Prostate gland (tissue), 2 donors: Measurements from ENCODE around the gene MRAS. TPM values are rescaled to one million over a fixed set of nuclear protein-coding genes. Genes with fewer than 3 reads are reported as not detected.

Source experiments
- DNase-seq: peaks from one replicate; pipeline ENCODE4 v3.0.0-alpha.2; 2019; ENCODE audit warnings: low spot score
- H3K27ac ChIP-seq, 2 donors: fragments of 200-600 bp; sonication (generic); 2 replicates each; pipeline ENCODE4 v1.5.1; 2017 to 2019
- H3K27me3 ChIP-seq: fragments of 200-600 bp; sonication (generic); replicated peaks from 2 replicates; pipeline ENCODE4 v1.5.1; 2019; ENCODE audit not compliant: insufficient read depth
- H3K36me3 ChIP-seq, 2 donors: fragments of 200-600 bp; sonication (generic); 1 replicate in 1 of 2; 2 replicates in 1 of 2; pipeline versions ENCODE4 v1.5.1 to v1.8.1; 2017 to 2019
- H3K4me1 ChIP-seq: fragments of 200-600 bp; sonication (generic); replicated peaks from 2 replicates; pipeline ENCODE4 v1.5.1; 2019
- H3K4me3 ChIP-seq, 2 donors: fragments of 200-600 bp; sonication (generic); 2 replicates each; pipeline ENCODE4 v1.5.1; 2017 to 2019
- H3K9me3 ChIP-seq: fragments of 200-600 bp; sonication (generic); 2 replicates; pipeline ENCODE4 v1.5.1; 2017
- CTCF ChIP-seq, 4 experiments: fragments of 200-600 bp in 2 of 4; fragments of 450-650 bp in 2 of 4; sonication (generic) in 2 of 4; IDR thresholded peaks; 1 replicate in 3 of 4; 2 replicates in 1 of 4; pipeline ENCODE4 v1.5.1; 2016 to 2019; ENCODE audit warnings: antibody characterized with exemption in 4 of 4, mild to moderate bottlenecking in 2 of 4, moderate library complexity in 2 of 4
- POLR2A ChIP-seq: fragments of 450-650 bp; IDR thresholded peaks from one replicate; pipeline ENCODE4 v1.6.1; 2016; ENCODE audit warnings: antibody characterized with exemption, mild to moderate bottlenecking
- POLR2AphosphoS5 ChIP-seq: sonication (generic); formaldehyde crosslinking; IDR thresholded peaks from one replicate; pipeline ENCODE4 v1.6.1; 2017; ENCODE audit warnings: antibody characterized with exemption
- WGBS: methylation state at CpG from one replicate; pipeline ENCODE4 v1.1.5; 2018; 5-methylcytosine and 5-hydroxymethylcytosine counted together
- intact Hi-C: fragments of 100-400 bp; cut with DNase I; formaldehyde crosslinking; loops from one replicate; pipeline ENCODE4 v1.14.2; 2022
- total RNA-seq, 2 donors: library from RNA; depleted of rRNA; stranded (reverse); fragments of >200 nt; gene quantifications; one replicate each; pipeline ENCODE4 v1.1.0, GENCODE V29; 2016

The MRAS gene
- total RNA-seq, 2 donors from 2014 or later = 8.7 to 25.3 TPM

- 90% methylated on average over 12 of the region's 12 CpGs for WGBS
- Histone ChIP-seq H3K4me3 (no peak overlapping the region), H3K36me3 (no peaks in the 10 kb centered on the region), H3K9me3 (no peaks in the 10 kb centered on the region), H3K27me3 (no peaks in the 10 kb centered on the region), H3K27ac (no peak overlapping the region), H3K4me1 (no peaks in the 10 kb centered on the region)
- no peak for DNase-seq
- TF ChIP-seq POLR2AphosphoS5 (no peak), POLR2A (no peak), CTCF (IDR thresholded peaks at IDR 0.05) (no peak)
- intact Hi-C loops = no loop called here
These were observed 47.7 kb downstream of the MRAS start for GRCh38 chr3:138395865-138396751.

GRCh38 chr3:138396752-138397410, 48.5 kb downstream of the MRAS start:
- intact Hi-C loops = no loop called here
- Histone ChIP-seq H3K36me3 (no peaks in the 10 kb centered on the region), H3K27ac (no peak overlapping the region), H3K4me1 (no peaks in the 10 kb centered on the region), H3K9me3 (no peaks in the 10 kb centered on the region), H3K27me3 (no peaks in the 10 kb centered on the region), H3K4me3 (no peak overlapping the region)
- 91% methylated on average over 13 of the region's 14 CpGs for WGBS
- DNase-seq = no peak
- TF ChIP-seq POLR2AphosphoS5 (no peak), POLR2A (no peak), CTCF (IDR thresholded peaks at IDR 0.05) (no peak)

GRCh38 chr3:138397983-138398382, 49.6 kb downstream of the MRAS start:
- Histone ChIP-seq H3K36me3 (no peaks in the 10 kb centered on the region), H3K27ac (no peak overlapping the region), H3K4me1 (no peaks in the 10 kb centered on the region), H3K4me3 (no peak overlapping the region), H3K9me3 (no peaks in the 10 kb centered on the region), H3K27me3 (no peaks in the 10 kb centered on the region)
- TF ChIP-seq CTCF (IDR thresholded peaks at IDR 0.05) (no peak), POLR2AphosphoS5 (no peak), POLR2A (no peak)
- 94% methylated on average over 4 of the region's 4 CpGs for WGBS
- intact Hi-C loops = no loop called here
- DNase-seq = no peak

GRCh38 chr3:138398791-138399575, 50.6 kb downstream of the MRAS start:
- H3K27me3 ChIP-seq = no peaks in the 10 kb centered on the region
- H3K9me3 ChIP-seq = no peaks in the 10 kb centered on the region
- intact Hi-C loops = no loop called here
- no peak for TF ChIP-seq POLR2A
- no peak for TF ChIP-seq POLR2AphosphoS5
- no peak for TF ChIP-seq CTCF (IDR thresholded peaks at IDR 0.05)
- no peak for DNase-seq
- H3K4me3 ChIP-seq = no peak overlapping the region
- H3K27ac ChIP-seq = no peak overlapping the region
- 85% methylated on average over 11 of the region's 11 CpGs for WGBS
- no peaks in the 10 kb centered on the region for H3K36me3 ChIP-seq
- H3K4me1 ChIP-seq = no peaks in the 10 kb centered on the region
